K562 (cell line): ENCODE measurements around the gene C1QTNF6.

Experiments used
- CBFA2T2 ChIP-seq: fragments of 450-650 bp; conservative IDR thresholded peaks from 2 replicates; pipeline ENCODE4 v1.6.1; 2017; ENCODE audit warnings: mild to moderate bottlenecking
- POLR2B ChIP-seq: fragments of 450-650 bp; IDR thresholded peaks from 2 replicates; pipeline ENCODE4 v1.6.1; 2018; ENCODE audit warnings: low read depth; ENCODE audit not compliant: partially characterized antibody
- TARDBP ChIP-seq: fragments of 450-650 bp; IDR thresholded peaks from 2 replicates; pipeline ENCODE4 v1.6.1; 2016
- TEAD4 ChIP-seq, 2 experiments: sonication (generic) in 1 of 2; formaldehyde crosslinking in 1 of 2; IDR thresholded peaks; 2 replicates each; pipeline versions ENCODE4 v1.6.1 to v1.8.0; 2012 to 2022; ENCODE audit warnings: borderline replicate concordance in 1 of 2, inconsistent platforms in 1 of 2, low read length in 1 of 2, mild to moderate bottlenecking in 1 of 2, missing genetic modification reagents in 1 of 2
- ZNF586 ChIP-seq: fragments of 450-650 bp; formaldehyde crosslinking; conservative IDR thresholded peaks from 2 replicates; pipeline ENCODE4 v1.4.0; 2020; ENCODE audit warnings: mild to moderate bottlenecking, moderate library complexity
- TF ChIP-seq, protein P1 (sequence below): fragments of 450-650 bp; IDR thresholded peaks from 2 replicates; pipeline ENCODE4 v1.6.1; 2016; ENCODE audit warnings: low read depth, mild to moderate bottlenecking, moderate library complexity

DNA sequence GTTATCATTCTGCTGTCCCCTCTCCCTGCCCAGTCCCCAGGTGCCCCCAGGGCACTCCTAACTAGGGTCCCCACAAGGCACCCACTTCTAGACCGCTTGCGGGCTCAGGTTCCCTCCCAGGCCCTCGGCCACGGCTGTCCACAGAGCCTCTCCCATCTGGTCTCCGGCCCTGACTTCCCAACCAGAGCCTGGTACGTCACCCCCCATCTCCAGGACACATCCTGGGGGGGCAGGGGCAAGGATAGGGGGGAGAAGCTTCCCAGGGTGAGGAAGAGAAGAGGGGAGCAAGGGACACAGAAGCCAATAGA, 23.8 kb upstream of the C1QTNF6 start:
- TF ChIP-seq, protein P1, sequence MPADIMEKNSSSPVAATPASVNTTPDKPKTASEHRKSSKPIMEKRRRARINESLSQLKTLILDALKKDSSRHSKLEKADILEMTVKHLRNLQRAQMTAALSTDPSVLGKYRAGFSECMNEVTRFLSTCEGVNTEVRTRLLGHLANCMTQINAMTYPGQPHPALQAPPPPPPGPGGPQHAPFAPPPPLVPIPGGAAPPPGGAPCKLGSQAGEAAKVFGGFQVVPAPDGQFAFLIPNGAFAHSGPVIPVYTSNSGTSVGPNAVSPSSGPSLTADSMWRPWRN: no peak
- TF ChIP-seq ZNF586 (CRISPR knock-in tag): no peak
- TF ChIP-seq POLR2B: no peak
- no peak for TF ChIP-seq CBFA2T2
- TF ChIP-seq TARDBP: no peak
- no peak for TF ChIP-seq TEAD4 (IDR thresholded peaks at IDR 0.05; ENCODE audit: low read length)
- no peak for TF ChIP-seq TEAD4 (CRISPR knock-in tag; IDR thresholded peaks at IDR 0.05; ENCODE audit: borderline replicate concordance)
